ENCODE data around the gene PARD3B. TPM values are rescaled to one million over a fixed set of nuclear protein-coding genes. Genes with fewer than 3 reads are reported as not detected.

Gene PARD3B
- total and polyA plus RNA-seq, 10 of the 15 experiments (the other 5 are each of a cell fraction or from before 2014, with no cell fraction given), result 0.01 to 0.54 (median 0.07) TPM; not detected in 7

DNA sequence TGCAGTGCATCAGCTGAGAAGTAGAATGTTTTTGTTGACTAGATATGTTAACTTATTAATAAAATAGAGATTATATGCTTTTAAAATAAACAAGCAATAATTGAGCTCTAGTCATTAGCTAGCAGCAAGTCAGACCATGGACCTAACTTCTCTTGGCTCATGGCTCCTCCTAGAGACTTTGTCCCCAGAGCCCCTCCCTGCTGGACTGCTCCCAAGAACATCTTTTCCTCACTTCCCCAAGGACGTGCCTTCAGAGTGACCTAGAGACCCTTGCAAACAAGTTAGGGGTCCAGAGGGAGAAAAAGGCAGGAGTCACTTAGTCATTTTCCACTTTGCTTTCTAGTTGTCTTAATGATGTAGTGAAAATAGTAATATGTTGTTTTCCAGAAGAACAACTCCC is 824.5 kb downstream of the PARD3B start (continued):
- TF ChIP-seq, protein P1, sequence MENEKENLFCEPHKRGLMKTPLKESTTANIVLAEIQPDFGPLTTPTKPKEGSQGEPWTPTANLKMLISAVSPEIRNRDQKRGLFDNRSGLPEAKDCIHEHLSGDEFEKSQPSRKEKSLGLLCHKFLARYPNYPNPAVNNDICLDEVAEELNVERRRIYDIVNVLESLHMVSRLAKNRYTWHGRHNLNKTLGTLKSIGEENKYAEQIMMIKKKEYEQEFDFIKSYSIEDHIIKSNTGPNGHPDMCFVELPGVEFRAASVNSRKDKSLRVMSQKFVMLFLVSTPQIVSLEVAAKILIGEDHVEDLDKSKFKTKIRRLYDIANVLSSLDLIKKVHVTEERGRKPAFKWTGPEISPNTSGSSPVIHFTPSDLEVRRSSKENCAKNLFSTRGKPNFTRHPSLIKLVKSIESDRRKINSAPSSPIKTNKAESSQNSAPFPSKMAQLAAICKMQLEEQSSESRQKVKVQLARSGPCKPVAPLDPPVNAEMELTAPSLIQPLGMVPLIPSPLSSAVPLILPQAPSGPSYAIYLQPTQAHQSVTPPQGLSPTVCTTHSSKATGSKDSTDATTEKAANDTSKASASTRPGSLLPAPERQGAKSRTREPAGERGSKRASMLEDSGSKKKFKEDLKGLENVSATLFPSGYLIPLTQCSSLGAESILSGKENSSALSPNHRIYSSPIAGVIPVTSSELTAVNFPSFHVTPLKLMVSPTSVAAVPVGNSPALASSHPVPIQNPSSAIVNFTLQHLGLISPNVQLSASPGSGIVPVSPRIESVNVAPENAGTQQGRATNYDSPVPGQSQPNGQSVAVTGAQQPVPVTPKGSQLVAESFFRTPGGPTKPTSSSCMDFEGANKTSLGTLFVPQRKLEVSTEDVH (IDR thresholded peaks at IDR 0.05; ENCODE audit: low read depth, partially characterized antibody), result no peak
- no peak for TF ChIP-seq BMI1 (IDR thresholded peaks at IDR 0.05; ENCODE audit: borderline replicate concordance)
- no peak for TF ChIP-seq RCOR1 (conservative IDR thresholded peaks at IDR 0.05; ENCODE audit: low read depth, low read length)

GRCh38 chr2:205370726-205371125 is 825.5 kb downstream of the PARD3B start:
- in situ Hi-C loops (cut with MboI), result no loop called here
- H3K36me3 ChIP-seq (ENCODE audit: control insufficient read depth in 2 of 2, insufficient read depth in 2 of 2, low read length in 1 of 2), result no peaks in the 10 kb centered on the region
- no peaks in the 10 kb centered on the region for H3K9me3 ChIP-seq (replicated peaks; ENCODE audit: control insufficient read depth, insufficient read depth, low read length)
- H3K4me1 ChIP-seq (ENCODE audit: control insufficient read depth, insufficient read depth, low read length), result no peaks in the 10 kb centered on the region
- H3K79me2 ChIP-seq (ENCODE audit: control insufficient read depth, insufficient read depth, low read length), result no peaks in the 10 kb centered on the region
- H3K27me3 ChIP-seq (replicated peaks in 1 of 2; ENCODE audit: control insufficient read depth in 2 of 2, insufficient read depth in 2 of 2, low read length in 1 of 2), result 0 out of 4 replicates have a peak, but pooled peaks cover 0 to 2% of the 10 kb centered on the region in 2 experiments
- SMC1A ChIA-PET (ENCODE audit: uncharacterized antibody, unreplicated experiment), result no interaction called here
- no peak overlapping the region for H3K9ac ChIP-seq (ENCODE audit: control insufficient read depth, insufficient read depth, low read length)
- RAD21 ChIA-PET (ENCODE audit: unreplicated experiment), result no interaction called here
- H3K4me2 ChIP-seq (ENCODE audit: control insufficient read depth, insufficient read depth), result no peak overlapping the region
- H3K27ac ChIP-seq (ENCODE audit: control insufficient read depth, insufficient read depth), result no peak overlapping the region
- CTCF ChIA-PET, result no interaction called here
- H4K20me1 ChIP-seq (ENCODE audit: control insufficient read depth, insufficient read depth), result no peaks in the 10 kb centered on the region
- DNase-seq (ENCODE audit: low read depth, low spot score), result no peak
- FAIRE-seq, result no peak
- intact Hi-C loops (cut with micrococcal nuclease; ENCODE audit: unreplicated experiment), result no loop called here
- BruUV-seq (replicated peaks), result no TSS peak
- no peak for ATAC-seq
- WGBS (ENCODE audit: insufficient coverage, insufficient replicate concordance, low lambda C conversion rate, missing lambda C conversion rate), result 20% methylated on average over 2 of the region's 2 CpGs
- POLR2A ChIA-PET, result no interaction called here
- H2AFZ ChIP-seq (ENCODE audit: control insufficient read depth, low read depth, low read length), result no peak overlapping the region
- no peak overlapping the region for H3K4me3 ChIP-seq
- TF ChIP-seq SMAD1 (IDR thresholded peaks at IDR 0.05; ENCODE audit: low read depth, partially characterized antibody) (no peak), SP1 (IDR thresholded peaks at IDR 0.05; ENCODE audit: low read depth, low read length) (no peak), NR2F1 (conservative IDR thresholded peaks at IDR 0.05) (no peak), EZH2 (IDR thresholded peaks at IDR 0.05; ENCODE audit: borderline replicate concordance, control insufficient read depth, low read depth, low read length) (no peak), EP300 (IDR thresholded peaks at IDR 0.05; ENCODE audit: borderline replicate concordance in 1 of 2, control insufficient read depth in 1 of 2, low read depth in 2 of 2, low read length in 2 of 2) (no peak), MEF2A (IDR thresholded peaks at IDR 0.05; ENCODE audit: insufficient read depth, low read depth, low read length) (no peak), HDGF (IDR thresholded peaks at IDR 0.05) (no peak), TBL1XR1 (IDR thresholded peaks at IDR 0.05; ENCODE audit: low read depth, low read length) (no peak), POLR2A (IDR thresholded peaks at IDR 0.05; ENCODE audit: low read depth, low read length) (no peak), WRNIP1 (IDR thresholded peaks at IDR 0.05; ENCODE audit: borderline replicate concordance, low read depth, low read length) (no peak), ZNF207 (IDR thresholded peaks at IDR 0.05; ENCODE audit: borderline replicate concordance) (no peak)
- TF ChIP-seq, protein P2, sequence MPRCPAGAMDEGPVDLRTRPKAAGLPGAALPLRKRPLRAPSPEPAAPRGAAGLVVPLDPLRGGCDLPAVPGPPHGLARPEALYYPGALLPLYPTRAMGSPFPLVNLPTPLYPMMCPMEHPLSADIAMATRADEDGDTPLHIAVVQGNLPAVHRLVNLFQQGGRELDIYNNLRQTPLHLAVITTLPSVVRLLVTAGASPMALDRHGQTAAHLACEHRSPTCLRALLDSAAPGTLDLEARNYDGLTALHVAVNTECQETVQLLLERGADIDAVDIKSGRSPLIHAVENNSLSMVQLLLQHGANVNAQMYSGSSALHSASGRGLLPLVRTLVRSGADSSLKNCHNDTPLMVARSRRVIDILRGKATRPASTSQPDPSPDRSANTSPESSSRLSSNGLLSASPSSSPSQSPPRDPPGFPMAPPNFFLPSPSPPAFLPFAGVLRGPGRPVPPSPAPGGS (IDR thresholded peaks at IDR 0.05; ENCODE audit: borderline replicate concordance, insufficient read depth, low read depth, low read length, poor library complexity, severe bottlenecking), result no peak
